Loucy (cell line): ENCODE measurements around the gene TNS3.

ENCODE experiments used
- H2AFZ ChIP-seq: fragments of 200-600 bp; sonication (generic); 2 replicates; pipeline ENCODE4 v1.6.0; 2016; ENCODE audit warnings: antibody characterized with exemption, mild to moderate bottlenecking, low read length, moderate library complexity
- H3F3A ChIP-seq: fragments of 200-600 bp; 2 replicates; pipeline ENCODE4 v1.6.0; 2016; ENCODE audit warnings: antibody characterized with exemption, low read depth, mild to moderate bottlenecking
- H3K27me3 ChIP-seq: fragments of 200-600 bp; sonication (generic); 2 replicates; pipeline ENCODE4 v1.6.1; 2014; ENCODE audit warnings: low read length, mild to moderate bottlenecking; ENCODE audit not compliant: insufficient read depth, poor library complexity, severe bottlenecking
- H3K36me3 ChIP-seq: fragments of 200-600 bp; sonication (generic); 2 replicates; pipeline ENCODE4 v1.6.1; 2016; ENCODE audit warnings: low read length; ENCODE audit not compliant: insufficient read depth
- H3K4me1 ChIP-seq: fragments of 200-600 bp; sonication (generic); 2 replicates; pipeline ENCODE4 v1.5.1; 2014; ENCODE audit warnings: low read length, mild to moderate bottlenecking; ENCODE audit not compliant: insufficient read depth, poor library complexity, severe bottlenecking
- H3K4me2 ChIP-seq: fragments of 200-600 bp; sonication (generic); 2 replicates; pipeline ENCODE4 v1.6.0; 2014; ENCODE audit warnings: antibody characterized with exemption, low read length, low read depth, mild to moderate bottlenecking; ENCODE audit not compliant: poor library complexity, severe bottlenecking
- H3K4me3 ChIP-seq: fragments of 200-600 bp; sonication (generic); 2 replicates; pipeline ENCODE4 v1.5.1; 2014; ENCODE audit warnings: low read length, mild to moderate bottlenecking, mixed read lengths; ENCODE audit not compliant: poor library complexity, severe bottlenecking
- H3K79me2 ChIP-seq: fragments of 200-600 bp; sonication (generic); 2 replicates; pipeline ENCODE4 v1.6.1; 2014; ENCODE audit warnings: low read length; ENCODE audit not compliant: insufficient read depth
- H3K9ac ChIP-seq: fragments of 200-600 bp; sonication (generic); 2 replicates; pipeline ENCODE4 v1.6.0; 2014; ENCODE audit warnings: mild to moderate bottlenecking, low read depth, low read length, moderate library complexity; ENCODE audit not compliant: poor library complexity, severe bottlenecking
- H3K9me2 ChIP-seq: fragments of 200-600 bp; sonication (generic); replicated peaks from 2 replicates; pipeline ENCODE4 v1.6.1; 2016; ENCODE audit warnings: low read depth, low read length, mixed read lengths
- H3K9me3 ChIP-seq: fragments of 200-600 bp; sonication (generic); 2 replicates; pipeline ENCODE4 v1.6.1; 2014; ENCODE audit warnings: mild to moderate bottlenecking, antibody characterized with exemption, low read length, low read depth; ENCODE audit not compliant: insufficient read depth
- H4K20me1 ChIP-seq: fragments of 200-600 bp; sonication (generic); 2 replicates; pipeline ENCODE4 v1.6.0; 2014; ENCODE audit warnings: antibody characterized with exemption, low read length, mild to moderate bottlenecking; ENCODE audit not compliant: insufficient read depth, poor library complexity, severe bottlenecking
- EZH2phosphoT487 ChIP-seq: fragments of 200-600 bp; IDR thresholded peaks from 2 replicates; pipeline ENCODE4 v1.6.1; 2018; ENCODE audit warnings: antibody characterized with exemption, mild to moderate bottlenecking, moderate library complexity, borderline replicate concordance
- TF ChIP-seq, protein P1 (sequence below): fragments of 200-600 bp; sonication (generic); conservative IDR thresholded peaks from 2 replicates; pipeline ENCODE4 v1.5.1; 2014; ENCODE audit warnings: mild to moderate bottlenecking, antibody characterized with exemption, low read length

TNS3 gene

DNA sequence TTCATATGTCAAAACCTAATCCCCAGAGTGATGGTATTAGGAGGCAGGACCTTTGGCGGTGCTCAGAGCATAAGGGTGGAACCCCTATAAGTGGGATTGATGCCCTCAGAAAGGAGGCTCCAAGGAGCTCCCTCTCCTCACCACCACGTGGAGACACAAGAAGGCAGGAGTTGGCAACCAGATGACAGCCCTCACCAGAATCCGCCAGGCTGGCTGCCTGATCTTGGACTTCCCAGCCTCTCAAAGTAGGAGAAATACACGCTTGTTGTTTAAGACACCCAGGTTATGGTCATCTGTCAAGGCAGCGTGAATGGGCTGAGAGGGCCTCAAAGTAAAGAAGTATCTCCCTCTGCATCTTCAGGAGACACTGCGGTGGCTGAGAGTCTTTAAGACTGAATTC is 187.7 kb downstream of the TNS3 start:
- Histone ChIP-seq H3K9ac (no peak overlapping the region), H4K20me1 (no peaks in the 10 kb centered on the region), H2AFZ (no peak overlapping the region), H3F3A (no peaks in the 10 kb centered on the region), H3K27me3 (no peaks in the 10 kb centered on the region), H3K79me2 (no peaks in the 10 kb centered on the region), H3K4me2 (no peak overlapping the region), H3K36me3 (no peaks in the 10 kb centered on the region), H3K4me3 (no peak overlapping the region), H3K9me2 (no peaks in the 10 kb centered on the region), H3K9me3 (no peaks in the 10 kb centered on the region; the same call in 1 of the 2 replicates), H3K4me1 (no peaks in the 10 kb centered on the region)
- TF ChIP-seq, protein P1, sequence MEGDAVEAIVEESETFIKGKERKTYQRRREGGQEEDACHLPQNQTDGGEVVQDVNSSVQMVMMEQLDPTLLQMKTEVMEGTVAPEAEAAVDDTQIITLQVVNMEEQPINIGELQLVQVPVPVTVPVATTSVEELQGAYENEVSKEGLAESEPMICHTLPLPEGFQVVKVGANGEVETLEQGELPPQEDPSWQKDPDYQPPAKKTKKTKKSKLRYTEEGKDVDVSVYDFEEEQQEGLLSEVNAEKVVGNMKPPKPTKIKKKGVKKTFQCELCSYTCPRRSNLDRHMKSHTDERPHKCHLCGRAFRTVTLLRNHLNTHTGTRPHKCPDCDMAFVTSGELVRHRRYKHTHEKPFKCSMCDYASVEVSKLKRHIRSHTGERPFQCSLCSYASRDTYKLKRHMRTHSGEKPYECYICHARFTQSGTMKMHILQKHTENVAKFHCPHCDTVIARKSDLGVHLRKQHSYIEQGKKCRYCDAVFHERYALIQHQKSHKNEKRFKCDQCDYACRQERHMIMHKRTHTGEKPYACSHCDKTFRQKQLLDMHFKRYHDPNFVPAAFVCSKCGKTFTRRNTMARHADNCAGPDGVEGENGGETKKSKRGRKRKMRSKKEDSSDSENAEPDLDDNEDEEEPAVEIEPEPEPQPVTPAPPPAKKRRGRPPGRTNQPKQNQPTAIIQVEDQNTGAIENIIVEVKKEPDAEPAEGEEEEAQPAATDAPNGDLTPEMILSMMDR = no peak
- no peak for TF ChIP-seq EZH2phosphoT487

DNA sequence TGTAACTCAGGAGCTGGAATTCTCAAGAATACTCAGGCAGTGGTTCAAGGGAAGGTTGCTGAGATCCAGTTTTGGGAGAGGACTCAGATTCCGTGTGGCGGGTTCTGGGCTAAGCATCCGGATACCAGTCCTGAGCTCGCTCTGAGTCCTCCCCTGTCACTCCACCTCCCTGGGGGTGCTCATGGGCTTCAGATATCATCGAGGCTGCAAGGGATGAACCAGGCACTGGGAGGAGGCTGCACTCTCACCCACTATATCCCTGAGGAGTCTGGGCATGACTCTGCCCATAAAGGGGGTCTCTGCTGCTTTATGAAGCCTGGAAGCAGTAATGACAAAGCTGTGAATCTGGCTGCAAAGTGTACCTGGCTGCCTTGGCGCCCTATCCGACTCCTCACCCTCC is 188.5 kb downstream of the TNS3 start:
- H3F3A ChIP-seq = no peaks in the 10 kb centered on the region
- H3K9me3 ChIP-seq = no peaks in the 10 kb centered on the region; the same call in 1 of the 2 replicates
- H2AFZ ChIP-seq = no peak overlapping the region
- H3K79me2 ChIP-seq = no peaks in the 10 kb centered on the region
- H3K27me3 ChIP-seq = no peaks in the 10 kb centered on the region
- no peak overlapping the region for H3K4me2 ChIP-seq
- TF ChIP-seq, protein P1 = no peak
- TF ChIP-seq EZH2phosphoT487 = no peak
- no peaks in the 10 kb centered on the region for H4K20me1 ChIP-seq
- H3K9me2 ChIP-seq = no peaks in the 10 kb centered on the region
- no peak overlapping the region for H3K4me3 ChIP-seq
- H3K4me1 ChIP-seq = no peaks in the 10 kb centered on the region
- H3K36me3 ChIP-seq = no peaks in the 10 kb centered on the region
- no peak overlapping the region for H3K9ac ChIP-seq

DNA sequence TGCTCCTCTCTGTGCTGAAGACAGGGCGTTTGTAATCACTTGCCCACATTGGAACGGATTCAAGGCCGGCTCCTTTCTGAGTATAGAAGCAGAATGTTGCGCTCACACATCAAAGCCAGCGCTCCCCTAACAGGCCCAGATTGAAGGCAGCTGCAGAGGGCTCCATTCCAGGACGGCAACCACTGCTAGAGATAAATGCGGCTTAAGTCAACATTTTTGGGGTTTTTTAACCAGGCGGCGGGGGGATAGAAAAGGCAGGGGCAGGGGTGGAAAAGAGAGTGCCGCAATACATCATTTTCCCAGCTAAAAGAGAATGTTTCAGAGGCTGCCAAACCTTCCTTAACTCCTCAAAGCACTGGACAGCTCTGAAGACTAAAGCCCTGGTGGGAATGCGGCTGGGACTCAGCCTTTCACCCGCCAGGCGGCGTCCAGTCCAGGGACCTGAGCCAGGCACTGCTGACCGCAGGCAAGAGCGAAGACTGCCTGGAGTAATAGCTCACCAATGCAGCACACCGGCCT is 189.6 kb downstream of the TNS3 start:
- Histone ChIP-seq H3K4me3 (no peak overlapping the region), H3K4me2 (no peak overlapping the region), H3K4me1 (no peaks in the 10 kb centered on the region), H2AFZ (no peak overlapping the region), H3K9ac (no peak overlapping the region), H3K36me3 (no peaks in the 10 kb centered on the region), H4K20me1 (no peaks in the 10 kb centered on the region), H3K79me2 (no peaks in the 10 kb centered on the region), H3K27me3 (no peaks in the 10 kb centered on the region), H3F3A (no peaks in the 10 kb centered on the region), H3K9me3 (no peaks in the 10 kb centered on the region; the same call in 1 of the 2 replicates), H3K9me2 (no peaks in the 10 kb centered on the region)
- no peak for TF ChIP-seq EZH2phosphoT487
- TF ChIP-seq, protein P1 = no peak
